Muscle of back (tissue), 11 donors: ENCODE data around the gene SIRT7. TPM values are rescaled to one million over a fixed set of nuclear protein-coding genes. Genes with fewer than 3 reads are reported as not detected.
"Not testable (repeated sequence)": the region's sequence is repeated elsewhere in the genome, so short reads cannot be mapped to it uniquely, and the experiment has no call there.

ENCODE experiments used
- DNase-seq, 3 donors: peaks; one replicate each; pipeline versions ENCODE4 v3.0.0 to v3.0.0-alpha.2; 2013
- polyA plus RNA-seq, 10 donors: library from polyadenylated mRNA; unstranded; fragments of 120-200 nt; gene quantifications; one replicate each; pipeline ENCODE4 v1.2.1, GENCODE V29; 2013; ENCODE audit not compliant: insufficient read length in 10 of 10

SIRT7 gene
- polyA plus RNA-seq, 10 donors: 5.3 to 9.4 (median 6.9) TPM

- DNase-seq: no peak
Measured at GRCh38 chr17:81955058-81955681, 37.2 kb upstream of the SIRT7 start.

- no peak for DNase-seq
Measured at GRCh38 chr17:81954131-81955057, 36.4 kb upstream of the SIRT7 start.

- DNase-seq: not testable (repeated sequence)
Measured at GRCh38 chr17:81953443-81953842, 35.5 kb upstream of the SIRT7 start.

- DNase-seq: no peak
Measured at GRCh38 chr17:81952792-81953228, 34.8 kb upstream of the SIRT7 start.

GRCh38 chr17:81951785-81952684 lies 34.1 kb upstream of the SIRT7 start:
- no peak for DNase-seq

GRCh38 chr17:81950501-81950900 lies 32.5 kb upstream of the SIRT7 start:
- DNase-seq: no peak

- DNase-seq: no peak
Measured at GRCh38 chr17:81948635-81949378, 30.8 kb upstream of the SIRT7 start.

- DNase-seq: no peak
Measured at GRCh38 chr17:81947189-81947588, 29.2 kb upstream of the SIRT7 start, which contains the start of gene MYADML2. Gene MYADML2 (minus strand): TSS chr17:81947233. CDS start chr17:81941741, 5,492 bp downstream.

GRCh38 chr17:81944858-81945257 lies 26.9 kb upstream of the SIRT7 start:
- DNase-seq: no peak

GRCh38 chr17:81942167-81942553 lies 24.2 kb upstream of the SIRT7 start:
- no peak for DNase-seq

GRCh38 chr17:81941484-81942166 lies 23.6 kb upstream of the SIRT7 start:
- peak in 2 of 3 donors; percentile 61 to 68 for DNase-seq

- no peak for DNase-seq
Measured at GRCh38 chr17:81940538-81941483, 22.8 kb upstream of the SIRT7 start.

GRCh38 chr17:81939881-81940385 lies 22.0 kb upstream of the SIRT7 start:
- no peak for DNase-seq

GRCh38 chr17:81939218-81939617 lies 21.2 kb upstream of the SIRT7 start:
- DNase-seq: no peak

GRCh38 chr17:81935709-81936084 lies 17.7 kb upstream of the SIRT7 start:
- no peak for DNase-seq

GRCh38 chr17:81934850-81935708 lies 17.1 kb upstream of the SIRT7 start:
- DNase-seq: no peak

GRCh38 chr17:81934098-81934757 lies 16.3 kb upstream of the SIRT7 start:
- no peak for DNase-seq
